Measurements from ENCODE around the gene PRDM15. TPM values are rescaled to one million over a fixed set of nuclear protein-coding genes. Genes with fewer than 3 reads are reported as not detected.
"Not testable (repeated sequence)": the region's sequence is repeated elsewhere in the genome, so short reads cannot be mapped to it uniquely, and the experiment has no call there.

Gene PRDM15
- total and polyA plus RNA-seq, 10 donors = 4.4 to 18.0 (median 10.8) TPM

GRCh38 chr21:41795726-41796125 lies 83.4 kb downstream of the PRDM15 start:
- Histone ChIP-seq H3K4me1 (no peaks in the 10 kb centered on the region), H3K9me3 (peaks cover 0 to 23% (median 15%) of the 10 kb centered on the region in 8 donors), H3K4me3 (no peak overlapping the region), H3K27me3 (replicated peaks in 1 of 7) (no peaks in the 10 kb centered on the region), H3K36me3 (peaks cover 0 to 31% (median 16%) of the 10 kb centered on the region in 6 donors), H3K27ac (no peak overlapping the region)
- intact Hi-C loops (cut with DNase I; ENCODE audit: low total_unique reads) = no loop called here
- TF ChIP-seq POLR2AphosphoS5 (IDR thresholded peaks at IDR 0.05) = no peak
- no peak for TF ChIP-seq CTCF (IDR thresholded peaks at IDR 0.05 in 8 of 11, conservative IDR thresholded peaks at IDR 0.05 in 3 of 11)
- TF ChIP-seq POLR2A (IDR thresholded peaks at IDR 0.05) = no peak
- no peak for DNase-seq
- WGBS, 5 donors = 58 to 71% (median 67%) methylated on average over 3 of the region's 3 CpGs

GRCh38 chr21:41794600-41794999 lies 84.5 kb downstream of the PRDM15 start:
- H3K27ac ChIP-seq = no peak overlapping the region
- TF ChIP-seq POLR2AphosphoS5 (IDR thresholded peaks at IDR 0.05) (no peak), POLR2A (IDR thresholded peaks at IDR 0.05) (no peak), CTCF (IDR thresholded peaks at IDR 0.05 in 8 of 11, conservative IDR thresholded peaks at IDR 0.05 in 3 of 11) (no peak)
- intact Hi-C loops (cut with DNase I; ENCODE audit: low total_unique reads) = no loop called here
- no peak for DNase-seq
- no peak overlapping the region for H3K4me3 ChIP-seq
- H3K9me3 ChIP-seq = peaks cover 0 to 23% (median 15%) of the 10 kb centered on the region in 8 donors
- no peaks in the 10 kb centered on the region for H3K4me1 ChIP-seq
- WGBS, 5 donors = 93 to 95% (median 94%) methylated on average over 10 of the region's 10 CpGs
- H3K27me3 ChIP-seq (replicated peaks in 1 of 7) = peaks cover 0 to under 1% (median 0%) of the 10 kb centered on the region in 7 donors
- H3K36me3 ChIP-seq = peaks cover 0 to 19% (median 6%) of the 10 kb centered on the region in 6 donors

GRCh38 chr21:41792711-41793110 lies 86.4 kb downstream of the PRDM15 start:
- Histone ChIP-seq H3K27me3 (replicated peaks in 1 of 7) (peaks cover 0 to 9% (median 0%) of the 10 kb centered on the region in 7 donors), H3K27ac (no peak overlapping the region), H3K36me3 (peaks cover 0 to under 1% (median 0%) of the 10 kb centered on the region in 6 donors), H3K4me3 (no peak overlapping the region), H3K9me3 (peaks cover 0 to 23% (median 15%) of the 10 kb centered on the region in 8 donors), H3K4me1 (no peaks in the 10 kb centered on the region)
- no peak for DNase-seq
- 89 to 96% (median 93%) methylated on average over 3 of the region's 3 CpGs for WGBS, 5 donors
- no peak for TF ChIP-seq POLR2A (IDR thresholded peaks at IDR 0.05)
- no peak for TF ChIP-seq POLR2AphosphoS5 (IDR thresholded peaks at IDR 0.05)
- TF ChIP-seq CTCF (IDR thresholded peaks at IDR 0.05 in 8 of 11, conservative IDR thresholded peaks at IDR 0.05 in 3 of 11) = no peak
- intact Hi-C loops (cut with DNase I; ENCODE audit: low total_unique reads) = no loop called here

- H3K27ac ChIP-seq = no peak overlapping the region
- intact Hi-C loops (cut with DNase I; ENCODE audit: low total_unique reads) = no loop called here
- DNase-seq = no peak
- no peak for TF ChIP-seq CTCF (IDR thresholded peaks at IDR 0.05 in 8 of 11, conservative IDR thresholded peaks at IDR 0.05 in 3 of 11)
- TF ChIP-seq POLR2A (IDR thresholded peaks at IDR 0.05) = no peak
- TF ChIP-seq POLR2AphosphoS5 (IDR thresholded peaks at IDR 0.05) = no peak
- WGBS, 5 donors = 69 to 80% (median 77%) methylated on average over 13 of the region's 13 CpGs
- no peaks in the 10 kb centered on the region for H3K4me1 ChIP-seq
- peaks cover 0 to 3% (median 0%) of the 10 kb centered on the region in 8 donors for H3K9me3 ChIP-seq
- no peak overlapping the region for H3K4me3 ChIP-seq
- H3K27me3 ChIP-seq (replicated peaks in 1 of 7) = peaks cover 0 to 63% (median 27%) of the 10 kb centered on the region in 7 donors
- no peaks in the 10 kb centered on the region for H3K36me3 ChIP-seq
Measured at GRCh38 chr21:41786509-41786987, 92.6 kb downstream of the PRDM15 start.

GRCh38 chr21:41785262-41785661 lies 93.9 kb downstream of the PRDM15 start:
- peaks cover 0 to 75% (median 38%) of the 10 kb centered on the region in 7 donors for H3K27me3 ChIP-seq (replicated peaks in 1 of 7)
- H3K9me3 ChIP-seq; DNase-seq; H3K4me1 ChIP-seq; intact Hi-C loops (cut with DNase I; ENCODE audit: low total_unique reads); H3K27ac ChIP-seq; H3K4me3 ChIP-seq; H3K36me3 ChIP-seq: not testable (repeated sequence)
- 82 to 94% (median 89%) methylated on average over 12 of the region's 12 CpGs for whole genome bisulfite sequencing, 5 donors
